SW480 (cell line): ENCODE data around the gene TMEM138.

ENCODE experiments used
- DNase-seq: peaks from one replicate; pipeline ENCODE4 v3.0.0-alpha.2; 2016; ENCODE audit warnings: low spot score

The TMEM138 gene

DNA sequence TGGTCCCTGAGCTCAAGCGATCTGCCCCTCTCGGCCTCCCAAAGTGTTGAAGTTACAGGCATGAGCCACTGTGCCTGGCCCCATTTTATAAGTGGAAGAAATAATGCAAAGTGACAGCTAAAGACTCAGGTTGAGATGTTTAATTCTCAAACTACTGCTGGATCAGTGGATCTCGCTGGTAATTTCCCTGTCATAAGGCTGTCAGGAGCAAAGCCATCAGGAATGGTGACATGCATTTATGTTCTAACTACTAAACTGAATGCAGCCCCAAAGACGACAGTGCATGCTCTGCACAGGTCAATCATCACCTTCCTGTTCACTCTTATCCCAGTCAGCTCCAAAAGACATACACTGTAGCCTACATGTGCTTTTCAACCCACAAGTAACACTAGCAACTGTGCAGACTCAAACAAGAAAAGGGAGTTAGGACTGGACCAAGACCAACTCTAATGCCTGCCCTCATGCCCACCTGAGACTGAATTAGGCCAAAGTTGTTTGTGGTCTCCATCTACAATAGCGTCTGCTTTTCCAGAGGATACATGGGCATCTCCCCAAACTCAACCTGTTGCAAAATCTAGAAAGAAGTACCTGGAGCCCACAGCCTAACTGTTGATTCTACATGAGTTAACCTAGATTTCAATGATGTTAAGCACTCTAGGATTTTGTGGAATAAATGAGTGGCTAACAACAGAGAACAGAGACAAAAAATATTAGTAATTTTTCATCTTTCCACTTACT lies 45.0 kb downstream of the TMEM138 start:
- no peak for DNase-seq

DNA sequence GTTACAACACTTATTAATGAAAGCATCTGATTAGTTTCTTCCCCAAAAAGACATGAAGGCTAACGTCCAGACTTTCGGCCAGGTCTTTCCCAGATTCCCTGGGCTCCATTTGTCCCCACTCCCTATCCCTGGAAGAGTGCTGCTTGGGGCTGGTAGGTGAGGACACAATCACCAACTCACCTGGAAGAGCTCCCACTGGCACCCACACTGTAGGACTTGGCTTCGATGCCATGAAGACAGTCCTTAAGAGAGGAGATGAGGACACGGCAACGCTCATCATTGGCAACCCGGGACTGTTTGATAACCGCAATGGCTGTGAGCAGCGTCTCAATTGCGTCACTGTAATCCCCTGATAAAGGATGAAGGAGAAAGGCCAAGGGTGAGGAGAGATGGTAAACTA lies 49.4 kb downstream of the TMEM138 start:
- DNase-seq, result no peak

DNA sequence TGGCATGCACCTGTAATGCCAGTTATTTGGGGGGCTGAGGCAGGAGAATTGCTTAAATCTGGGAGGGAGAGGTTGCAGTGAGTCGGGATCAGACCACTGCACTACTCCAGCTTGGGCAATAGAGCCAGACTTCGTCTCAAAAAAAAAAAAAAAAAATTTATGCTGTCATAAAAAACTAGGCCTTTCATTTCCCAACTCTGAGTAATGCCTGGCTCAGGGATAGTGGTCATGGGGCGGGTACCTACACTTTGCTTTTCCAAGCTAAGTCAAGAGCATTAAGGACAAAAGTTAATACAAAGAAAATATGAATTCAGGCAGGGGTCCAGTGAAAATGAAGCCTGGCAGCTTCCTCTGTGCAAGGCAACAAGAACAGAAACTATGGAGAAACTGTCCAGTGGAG lies 51.3 kb downstream of the TMEM138 start:
- no peak for DNase-seq

DNA sequence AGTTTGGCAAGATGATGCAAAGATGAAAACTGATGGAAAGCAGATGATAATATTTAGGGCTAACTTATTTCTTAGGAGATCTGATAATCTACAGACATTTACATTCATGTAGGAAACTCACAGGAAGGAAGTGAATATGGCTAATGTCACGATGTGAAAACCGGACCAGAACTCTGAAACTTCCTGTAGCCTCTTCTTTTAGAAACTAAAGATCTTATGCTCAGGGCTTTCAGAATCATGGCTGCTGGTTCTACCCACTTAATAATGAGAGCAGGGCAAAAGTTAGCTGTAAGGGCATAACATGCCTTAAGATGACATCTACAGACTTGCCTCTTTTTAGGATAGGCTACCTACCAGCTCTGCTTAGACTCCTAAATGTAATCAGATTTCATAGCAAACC lies 52.4 kb downstream of the TMEM138 start:
- DNase-seq, result no peak

DNA sequence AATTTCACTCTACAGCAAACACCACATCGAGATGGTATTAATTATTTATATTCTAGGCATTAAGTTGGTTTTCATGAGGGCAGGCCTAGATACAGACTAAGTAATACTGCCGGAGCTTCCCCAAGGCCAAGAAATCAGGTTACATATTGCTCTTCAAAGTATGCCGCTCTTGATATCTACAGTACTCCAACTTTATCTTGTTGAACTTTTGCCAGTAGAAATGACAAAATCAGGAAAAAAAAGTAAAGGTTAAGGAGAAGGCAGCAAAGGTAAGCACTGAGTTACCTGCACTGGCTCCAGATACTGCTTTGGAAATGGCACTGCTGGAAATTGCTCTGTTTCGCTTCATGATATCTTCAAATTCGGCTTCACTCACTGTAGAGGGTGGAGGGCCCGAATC lies 53.2 kb downstream of the TMEM138 start:
- no peak for DNase-seq

DNA sequence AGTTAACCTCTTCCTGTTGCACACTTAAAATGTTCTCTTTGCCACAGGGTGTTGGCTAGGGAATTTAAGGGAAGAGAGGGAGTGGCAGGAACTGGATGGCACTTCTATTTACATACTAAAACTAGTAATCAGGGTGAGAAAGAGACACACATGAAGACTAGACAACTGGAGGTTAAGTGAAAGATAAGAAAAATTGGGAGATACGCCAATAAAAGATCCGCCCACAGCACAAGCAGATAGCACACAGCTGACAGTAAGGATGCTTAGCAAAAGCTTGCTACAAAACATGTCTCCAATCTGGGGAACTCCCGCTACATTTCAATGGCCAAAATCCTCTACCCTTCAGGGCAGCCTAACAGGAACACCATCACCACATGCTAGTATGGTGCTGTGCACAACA lies 54.8 kb downstream of the TMEM138 start:
- no peak for DNase-seq

DNA sequence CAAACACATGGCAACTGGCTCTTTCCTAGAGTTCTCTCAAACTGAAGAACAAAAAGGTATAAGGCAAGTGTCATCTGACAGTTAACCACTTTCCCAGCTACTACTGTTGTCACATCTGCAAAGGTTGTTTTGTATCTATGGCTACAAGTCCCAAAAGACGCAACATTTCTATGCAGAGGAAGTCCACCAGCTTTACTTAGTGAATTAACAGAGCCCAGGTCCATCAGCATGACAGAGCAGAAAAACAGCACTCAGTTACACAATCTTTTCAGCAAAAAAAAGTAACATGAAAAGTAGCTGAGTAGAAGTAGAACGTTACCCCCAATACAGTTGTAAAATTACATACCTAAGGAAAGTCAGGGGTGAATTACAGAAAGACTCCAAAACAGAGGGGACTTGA lies 55.5 kb downstream of the TMEM138 start:
- DNase-seq, result no peak

DNA sequence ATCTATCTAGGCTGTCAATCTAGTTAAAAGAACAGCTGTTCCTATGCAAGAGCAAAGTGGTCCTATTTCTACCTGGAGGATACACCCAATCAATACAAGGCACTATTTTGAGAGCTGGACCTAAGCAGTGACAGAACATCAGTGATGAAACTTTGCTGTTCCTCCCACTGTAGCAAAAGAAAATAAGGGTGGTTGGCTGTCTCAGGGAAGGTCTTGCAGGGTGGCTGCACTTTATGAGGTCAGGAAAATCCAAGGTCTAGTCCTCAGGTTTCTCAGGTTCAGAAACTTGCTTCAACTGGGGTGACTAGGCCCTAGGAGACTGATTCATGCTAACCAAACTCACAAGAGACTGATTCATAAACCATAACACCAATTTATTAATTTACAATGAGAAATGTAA lies 56.0 kb downstream of the TMEM138 start:
- no peak for DNase-seq
